ENCODE results near the gene ALOXE3.
A peak's percentile ranks its signal among the peaks of the same experiment; 100 is the strongest.

The ALOXE3 gene

DNA sequence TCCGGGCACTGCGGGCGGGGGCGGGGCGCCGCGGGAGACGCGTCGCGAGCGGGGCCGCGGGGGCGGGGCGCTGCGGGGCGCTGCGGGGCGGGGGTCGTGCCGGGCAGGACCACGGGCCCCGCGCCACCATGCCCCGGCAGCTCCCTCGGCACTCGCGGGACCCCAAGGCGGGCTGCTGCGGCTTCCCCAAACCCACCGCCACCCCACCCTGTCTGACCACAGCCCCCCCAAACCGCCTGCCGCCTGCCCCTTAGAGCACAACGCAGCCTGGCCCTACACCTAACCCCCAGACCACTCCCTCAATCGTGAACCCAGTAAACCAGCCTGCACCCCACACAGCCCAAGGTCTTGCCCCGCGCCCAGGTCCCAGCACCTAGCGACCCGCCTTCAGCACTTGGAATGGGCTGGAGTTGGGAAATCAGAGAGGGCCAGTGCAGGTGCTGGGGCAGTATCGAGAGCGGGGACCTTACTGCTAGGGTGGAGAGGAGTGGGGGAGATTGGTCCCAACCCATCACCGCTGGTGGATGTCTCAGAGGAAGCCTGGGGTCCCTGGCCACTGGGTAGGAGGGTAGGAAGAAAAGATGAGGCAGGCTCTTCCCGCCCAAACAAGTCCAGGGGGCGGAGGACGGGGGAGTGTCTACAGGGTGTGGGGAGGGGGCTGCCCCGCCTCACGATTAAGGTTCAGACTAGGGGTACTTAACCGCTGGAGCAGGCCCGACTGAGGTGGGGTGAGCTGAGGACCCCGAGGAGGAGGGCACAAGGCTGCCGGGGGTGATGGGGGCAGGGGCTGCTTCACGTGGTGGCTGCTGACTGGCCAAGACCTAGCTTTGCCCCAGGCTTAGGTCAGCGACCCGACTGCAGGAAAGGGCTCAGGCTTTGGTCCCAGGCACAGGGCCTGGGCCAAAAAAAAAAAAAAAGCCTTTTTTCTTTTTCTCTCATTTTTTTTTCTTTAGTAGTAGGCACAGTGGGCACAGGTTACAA lies 45.0 kb upstream of the ALOXE3 start:
- TF ChIP-seq, protein P1, sequence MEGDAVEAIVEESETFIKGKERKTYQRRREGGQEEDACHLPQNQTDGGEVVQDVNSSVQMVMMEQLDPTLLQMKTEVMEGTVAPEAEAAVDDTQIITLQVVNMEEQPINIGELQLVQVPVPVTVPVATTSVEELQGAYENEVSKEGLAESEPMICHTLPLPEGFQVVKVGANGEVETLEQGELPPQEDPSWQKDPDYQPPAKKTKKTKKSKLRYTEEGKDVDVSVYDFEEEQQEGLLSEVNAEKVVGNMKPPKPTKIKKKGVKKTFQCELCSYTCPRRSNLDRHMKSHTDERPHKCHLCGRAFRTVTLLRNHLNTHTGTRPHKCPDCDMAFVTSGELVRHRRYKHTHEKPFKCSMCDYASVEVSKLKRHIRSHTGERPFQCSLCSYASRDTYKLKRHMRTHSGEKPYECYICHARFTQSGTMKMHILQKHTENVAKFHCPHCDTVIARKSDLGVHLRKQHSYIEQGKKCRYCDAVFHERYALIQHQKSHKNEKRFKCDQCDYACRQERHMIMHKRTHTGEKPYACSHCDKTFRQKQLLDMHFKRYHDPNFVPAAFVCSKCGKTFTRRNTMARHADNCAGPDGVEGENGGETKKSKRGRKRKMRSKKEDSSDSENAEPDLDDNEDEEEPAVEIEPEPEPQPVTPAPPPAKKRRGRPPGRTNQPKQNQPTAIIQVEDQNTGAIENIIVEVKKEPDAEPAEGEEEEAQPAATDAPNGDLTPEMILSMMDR (IDR thresholded peaks at IDR 0.05; ENCODE audit: low read depth, low read length) = no peak
- TF ChIP-seq, protein P2, sequence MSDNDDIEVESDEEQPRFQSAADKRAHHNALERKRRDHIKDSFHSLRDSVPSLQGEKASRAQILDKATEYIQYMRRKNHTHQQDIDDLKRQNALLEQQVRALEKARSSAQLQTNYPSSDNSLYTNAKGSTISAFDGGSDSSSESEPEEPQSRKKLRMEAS (IDR thresholded peaks at IDR 0.05; ENCODE audit: low read depth, low read length) = no peak
- TF ChIP-seq POLR2A (IDR thresholded peaks at IDR 0.05; ENCODE audit: extremely low read depth, insufficient read length) = no peak
- no peak for TF ChIP-seq MYC (IDR thresholded peaks at IDR 0.05; ENCODE audit: low read depth, low read length)
- H3K4me3 ChIP-seq (ENCODE audit: low read depth, low read length) = peak overlapping the region; percentile 11
- DNase-seq (ENCODE audit: low read depth) = no peak

DNA sequence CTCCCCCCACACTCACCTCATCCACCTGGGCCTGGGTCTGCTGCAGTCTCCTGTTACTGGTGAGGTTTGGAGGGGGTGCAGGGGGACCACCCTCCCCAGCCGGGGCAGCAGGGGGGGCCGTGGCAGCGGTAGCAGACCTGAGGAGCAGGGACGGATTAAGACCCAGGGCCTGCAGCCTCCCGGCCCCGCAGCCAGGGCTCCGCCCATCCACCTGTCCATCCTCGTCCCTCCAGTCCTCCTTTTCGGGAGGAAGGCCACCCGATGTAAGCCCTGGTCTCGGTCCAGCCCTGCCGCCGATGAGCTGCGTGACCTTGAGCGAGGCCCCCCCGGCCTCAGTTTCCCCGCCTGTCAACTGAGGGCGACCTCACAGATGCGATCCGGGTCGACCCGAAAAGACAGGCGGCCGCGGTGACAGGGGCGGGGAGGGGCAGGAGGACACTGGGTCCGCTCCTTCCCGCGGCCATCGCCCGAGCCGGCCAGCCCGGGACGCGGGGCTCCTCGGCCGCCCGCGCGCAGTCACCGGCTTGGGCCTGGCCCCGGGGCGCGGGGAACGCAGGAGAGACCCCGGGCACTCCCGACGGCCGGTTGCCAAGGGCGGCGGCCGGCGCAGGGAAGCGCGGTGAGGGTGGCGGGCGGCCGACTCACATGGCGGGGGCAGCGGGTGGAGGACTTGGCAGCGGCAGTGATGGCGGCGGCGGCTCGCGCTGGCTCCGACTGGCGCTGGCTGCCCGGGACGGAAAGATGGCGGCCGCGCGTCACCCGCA lies 44.1 kb upstream of the ALOXE3 start, which contains the start of gene VAMP2:
Gene VAMP2 (minus strand): TSS at position 716 of the 764 bp plus-strand sequence. CDS start 69 bp downstream, at position 647.
- TF ChIP-seq, protein P1 (IDR thresholded peaks at IDR 0.05; ENCODE audit: low read depth, low read length) = no peak
- TF ChIP-seq POLR2A (IDR thresholded peaks at IDR 0.05; ENCODE audit: extremely low read depth, insufficient read length) = peak; percentile 47
- TF ChIP-seq MYC (IDR thresholded peaks at IDR 0.05; ENCODE audit: low read depth, low read length) = no peak
- TF ChIP-seq, protein P2 (IDR thresholded peaks at IDR 0.05; ENCODE audit: low read depth, low read length) = no peak
- peak; percentile 63 for DNase-seq (ENCODE audit: low read depth)

DNA sequence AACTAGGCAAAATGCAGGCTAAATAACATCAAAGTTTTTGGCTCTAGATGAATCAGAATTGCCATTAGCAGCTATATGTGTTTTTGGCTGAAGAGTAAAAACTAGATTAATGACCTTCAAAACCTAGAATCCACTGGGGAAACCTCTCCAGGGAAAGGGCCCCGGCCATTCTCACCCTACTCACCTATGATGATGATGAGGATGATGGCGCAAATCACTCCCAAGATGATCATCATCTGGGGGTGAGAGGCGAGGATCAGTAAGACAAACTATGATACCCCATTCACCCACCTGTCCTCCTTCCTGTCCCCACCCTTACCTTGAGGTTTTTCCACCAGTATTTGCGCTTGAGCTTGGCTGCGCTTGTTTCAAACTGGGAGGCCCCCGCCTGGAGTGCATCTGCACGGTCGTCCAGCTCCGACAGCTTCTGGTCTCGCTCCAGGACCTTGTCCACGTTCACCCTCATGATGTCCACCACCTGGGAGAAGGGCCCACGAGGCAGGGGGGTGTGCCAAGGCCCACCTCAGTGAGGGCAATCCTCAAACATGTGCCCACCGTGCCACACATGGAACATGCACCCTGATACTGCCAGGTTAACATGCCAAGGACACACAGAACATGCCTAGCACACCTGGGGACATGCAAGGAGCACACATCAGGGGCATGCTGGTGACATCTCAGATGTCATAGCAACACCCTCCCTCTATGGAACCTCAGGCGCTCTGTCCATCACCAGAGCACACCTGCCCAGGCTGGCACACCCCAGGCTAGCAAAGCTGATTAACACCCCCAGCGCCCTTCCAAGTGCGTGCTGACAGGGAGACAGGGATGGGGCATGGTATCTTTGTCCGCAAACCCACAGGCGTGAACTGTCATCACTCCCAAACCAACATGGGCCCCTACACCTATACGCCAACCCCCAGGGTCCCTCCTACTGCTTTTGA lies 43.2 kb upstream of the ALOXE3 start:
- TF ChIP-seq MYC (IDR thresholded peaks at IDR 0.05; ENCODE audit: low read depth, low read length) (no peak), POLR2A (IDR thresholded peaks at IDR 0.05; ENCODE audit: extremely low read depth, insufficient read length) (no peak)
- TF ChIP-seq, protein P1 (IDR thresholded peaks at IDR 0.05; ENCODE audit: low read depth, low read length) = no peak
- TF ChIP-seq, protein P2 (IDR thresholded peaks at IDR 0.05; ENCODE audit: low read depth, low read length) = no peak
- peak overlapping the region; percentile 71 for H3K4me3 ChIP-seq (ENCODE audit: low read depth, low read length)
- DNase-seq (ENCODE audit: low read depth) = no peak

More for the DNA sequence above, 44.1 kb upstream of the ALOXE3 start, which contains the start of gene VAMP2:
- peak within 1 kb of the TSS; percentile 71 for H3K4me3 ChIP-seq (ENCODE audit: low read depth, low read length)

DNA sequence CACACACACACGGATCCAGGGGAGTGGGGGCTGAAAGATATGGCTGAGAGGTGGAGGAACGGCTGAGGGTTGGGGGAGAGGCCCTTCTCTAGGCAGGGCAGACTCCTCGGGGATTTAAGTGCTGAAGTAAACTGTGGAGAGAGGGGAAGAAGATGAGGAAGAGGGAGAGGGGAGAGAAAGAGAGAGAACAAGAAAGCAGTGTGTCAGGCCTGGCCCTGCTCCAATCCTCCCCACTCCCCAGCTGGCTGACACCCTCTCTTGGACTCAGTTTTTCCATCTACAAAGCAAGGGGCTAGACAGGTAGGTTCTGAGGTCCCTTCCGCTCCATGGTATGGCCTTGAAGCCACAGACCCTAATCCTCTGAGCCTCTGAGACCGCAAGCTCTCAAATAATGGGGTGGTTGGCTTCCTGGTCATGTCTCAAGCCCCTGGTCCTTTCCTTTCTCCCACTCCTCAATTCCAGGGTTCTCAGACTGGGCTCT lies 42.5 kb upstream of the ALOXE3 start:
- TF ChIP-seq, protein P2 (IDR thresholded peaks at IDR 0.05; ENCODE audit: low read depth, low read length) = no peak
- TF ChIP-seq POLR2A (IDR thresholded peaks at IDR 0.05; ENCODE audit: extremely low read depth, insufficient read length) (no peak), MYC (IDR thresholded peaks at IDR 0.05; ENCODE audit: low read depth, low read length) (no peak)
- TF ChIP-seq, protein P1 (IDR thresholded peaks at IDR 0.05; ENCODE audit: low read depth, low read length) = no peak
- DNase-seq (ENCODE audit: low read depth) = no peak
- H3K4me3 ChIP-seq (ENCODE audit: low read depth, low read length) = no peak overlapping the region
